ENCODE measurements around the gene LRRC1. TPM values are rescaled to one million over a fixed set of nuclear protein-coding genes. Genes with fewer than 3 reads are reported as not detected.
"Not testable (repeated sequence)": the region's sequence is repeated elsewhere in the genome, so short reads cannot be mapped to it uniquely, and the experiment has no call there.

LRRC1 gene
- 7.8 TPM for polyA plus RNA-seq (2012; ENCODE audit: insufficient read depth, insufficient read length)

GRCh38 chr6:53794720-53795339 is at the start of gene LRRC1:
Gene LRRC1, plus strand, starts transcription at chr6:53795005. Its CDS starts 252 bp downstream, at chr6:53795257.
- DNase-seq (ENCODE audit: low read depth, low spot score), result peak; percentile 89
- H3K4me3 ChIP-seq (ENCODE audit: low read length), result peak within 1 kb of the TSS; percentile 96

GRCh38 chr6:53746442-53747103 is 48.2 kb upstream of the LRRC1 start:
- no peak for DNase-seq (ENCODE audit: low read depth, low spot score)
- no peak overlapping the region for H3K4me3 ChIP-seq (ENCODE audit: low read length)

GRCh38 chr6:53750052-53750650 is 44.7 kb upstream of the LRRC1 start:
- DNase-seq (ENCODE audit: low read depth, low spot score), result no peak

GRCh38 chr6:53751417-53751816 is 43.4 kb upstream of the LRRC1 start:
- DNase-seq (ENCODE audit: low read depth, low spot score), result no peak
- H3K4me3 ChIP-seq (ENCODE audit: low read length), result no peak overlapping the region

More at GRCh38 chr6:53750052-53750650, 44.7 kb upstream of the LRRC1 start:
- no peak overlapping the region for H3K4me3 ChIP-seq (ENCODE audit: low read length)

GRCh38 chr6:53752440-53752839 is 42.4 kb upstream of the LRRC1 start:
- H3K4me3 ChIP-seq (ENCODE audit: low read length), result no peak overlapping the region
- DNase-seq (ENCODE audit: low read depth, low spot score), result no peak

- DNase-seq (ENCODE audit: low read depth, low spot score), result no peak
- no peak overlapping the region for H3K4me3 ChIP-seq (ENCODE audit: low read length)
Measured at GRCh38 chr6:53752856-53753255, 41.9 kb upstream of the LRRC1 start.

GRCh38 chr6:53754330-53754729 is 40.5 kb upstream of the LRRC1 start:
- DNase-seq (ENCODE audit: low read depth, low spot score), result no peak
- H3K4me3 ChIP-seq (ENCODE audit: low read length), result no peak overlapping the region

- H3K4me3 ChIP-seq (ENCODE audit: low read length), result no peak overlapping the region
- DNase-seq (ENCODE audit: low read depth, low spot score), result no peak
Measured at GRCh38 chr6:53756396-53756795, 38.4 kb upstream of the LRRC1 start.

GRCh38 chr6:53758496-53758895 is 36.3 kb upstream of the LRRC1 start:
- H3K4me3 ChIP-seq (ENCODE audit: low read length), result no peak overlapping the region
- DNase-seq (ENCODE audit: low read depth, low spot score), result no peak

GRCh38 chr6:53761036-53761435 is 33.8 kb upstream of the LRRC1 start:
- H3K4me3 ChIP-seq (ENCODE audit: low read length), result no peak overlapping the region
- DNase-seq (ENCODE audit: low read depth, low spot score), result no peak

GRCh38 chr6:53765270-53765669 is 29.5 kb upstream of the LRRC1 start:
- H3K4me3 ChIP-seq (ENCODE audit: low read length), result no peak overlapping the region
- no peak for DNase-seq (ENCODE audit: low read depth, low spot score)

GRCh38 chr6:53766930-53767329 is 27.9 kb upstream of the LRRC1 start:
- no peak for DNase-seq (ENCODE audit: low read depth, low spot score)

GRCh38 chr6:53767941-53768340 is 26.9 kb upstream of the LRRC1 start:
- H3K4me3 ChIP-seq (ENCODE audit: low read length), result no peak overlapping the region
- no peak for DNase-seq (ENCODE audit: low read depth, low spot score)

More at GRCh38 chr6:53766930-53767329, 27.9 kb upstream of the LRRC1 start:
- H3K4me3 ChIP-seq (ENCODE audit: low read length), result no peak overlapping the region

- no peak overlapping the region for H3K4me3 ChIP-seq (ENCODE audit: low read length)
- no peak for DNase-seq (ENCODE audit: low read depth, low spot score)
Measured at GRCh38 chr6:53768636-53769035, 26.2 kb upstream of the LRRC1 start.

GRCh38 chr6:53770780-53771249 is 24.0 kb upstream of the LRRC1 start:
- H3K4me3 ChIP-seq (ENCODE audit: low read length), result no peak overlapping the region
- no peak for DNase-seq (ENCODE audit: low read depth, low spot score)

- DNase-seq (ENCODE audit: low read depth, low spot score), result no peak
- H3K4me3 ChIP-seq (ENCODE audit: low read length), result no peak overlapping the region
Measured at GRCh38 chr6:53771785-53772624, 22.8 kb upstream of the LRRC1 start.

- no peak for DNase-seq (ENCODE audit: low read depth, low spot score)
- no peak overlapping the region for H3K4me3 ChIP-seq (ENCODE audit: low read length)
Measured at GRCh38 chr6:53773044-53773696, 21.6 kb upstream of the LRRC1 start.

- H3K4me3 ChIP-seq (ENCODE audit: low read length); DNase-seq (ENCODE audit: low read depth, low spot score): not testable (repeated sequence)
Measured at GRCh38 chr6:53776152-53776551, 18.7 kb upstream of the LRRC1 start.

GRCh38 chr6:53784991-53785390 is 9.8 kb upstream of the LRRC1 start:
- not testable (repeated sequence) for H3K4me3 ChIP-seq (ENCODE audit: low read length); DNase-seq (ENCODE audit: low read depth, low spot score)
